Measurements from ENCODE around the gene TOMM7. TPM values are rescaled to one million over a fixed set of nuclear protein-coding genes. Genes with fewer than 3 reads are reported as not detected.
"Not testable (repeated sequence)": the region's sequence is repeated elsewhere in the genome, so short reads cannot be mapped to it uniquely, and the experiment has no call there.

The TOMM7 gene
- total RNA-seq, 1 donor from 2014 or later = 162 TPM

DNA sequence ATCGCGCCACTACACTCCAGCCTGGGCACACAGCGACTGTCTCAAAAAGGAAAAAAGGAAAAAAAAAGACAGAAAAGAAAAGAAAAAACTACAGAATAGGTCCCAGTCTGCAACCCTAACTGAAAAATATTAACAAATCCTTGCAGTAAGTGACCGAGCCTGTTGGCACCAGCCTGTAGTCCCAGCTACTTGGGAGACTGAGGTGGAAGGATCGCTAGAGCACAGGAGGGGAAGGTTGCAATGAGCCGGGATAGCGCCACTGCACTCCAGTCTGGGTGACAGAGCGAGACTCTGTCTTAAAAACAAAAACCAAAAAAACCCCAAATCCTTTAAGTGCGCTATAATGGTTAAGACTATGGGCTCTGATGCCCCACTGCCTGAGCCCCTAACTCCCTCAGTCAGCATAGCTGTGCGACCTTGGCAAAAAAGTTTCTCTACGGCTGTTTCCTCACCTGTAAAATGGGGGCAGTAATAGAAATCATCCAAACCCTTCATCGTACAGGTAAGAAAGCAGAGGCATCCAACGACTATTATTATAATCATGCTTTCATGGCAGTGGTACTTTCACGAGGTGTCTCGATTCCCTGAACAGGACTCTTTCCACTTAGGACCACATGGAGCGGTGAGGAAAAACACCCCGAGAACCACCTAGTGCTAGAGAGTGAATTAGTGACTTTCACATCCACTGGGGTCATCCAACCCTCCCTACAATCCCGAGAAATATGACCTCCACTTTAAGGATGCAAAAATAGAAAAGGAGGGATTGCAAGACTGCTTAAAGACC lies 755 bp downstream of the TOMM7 start:
- peak; percentile 40 for DNase-seq

DNA sequence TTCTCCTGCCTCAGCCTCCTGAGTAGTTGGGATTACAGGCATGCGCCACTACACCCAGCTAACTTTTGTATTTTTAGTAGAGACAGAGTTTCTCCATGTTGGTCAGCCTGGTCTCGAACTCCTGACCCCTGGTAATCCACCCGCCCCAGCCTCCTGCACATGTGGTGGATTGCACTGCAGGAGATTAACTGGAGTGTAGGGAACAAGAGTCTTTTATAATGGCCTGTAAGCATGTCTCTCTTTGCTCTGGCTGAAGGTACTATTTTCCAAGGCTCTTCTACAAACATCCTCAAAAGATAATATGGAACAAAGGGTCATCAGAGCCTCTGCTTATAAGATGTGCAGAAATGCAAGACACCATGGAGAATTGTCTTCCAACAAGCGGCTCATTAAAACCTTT lies 3.2 kb downstream of the TOMM7 start:
- no peak for DNase-seq

DNA sequence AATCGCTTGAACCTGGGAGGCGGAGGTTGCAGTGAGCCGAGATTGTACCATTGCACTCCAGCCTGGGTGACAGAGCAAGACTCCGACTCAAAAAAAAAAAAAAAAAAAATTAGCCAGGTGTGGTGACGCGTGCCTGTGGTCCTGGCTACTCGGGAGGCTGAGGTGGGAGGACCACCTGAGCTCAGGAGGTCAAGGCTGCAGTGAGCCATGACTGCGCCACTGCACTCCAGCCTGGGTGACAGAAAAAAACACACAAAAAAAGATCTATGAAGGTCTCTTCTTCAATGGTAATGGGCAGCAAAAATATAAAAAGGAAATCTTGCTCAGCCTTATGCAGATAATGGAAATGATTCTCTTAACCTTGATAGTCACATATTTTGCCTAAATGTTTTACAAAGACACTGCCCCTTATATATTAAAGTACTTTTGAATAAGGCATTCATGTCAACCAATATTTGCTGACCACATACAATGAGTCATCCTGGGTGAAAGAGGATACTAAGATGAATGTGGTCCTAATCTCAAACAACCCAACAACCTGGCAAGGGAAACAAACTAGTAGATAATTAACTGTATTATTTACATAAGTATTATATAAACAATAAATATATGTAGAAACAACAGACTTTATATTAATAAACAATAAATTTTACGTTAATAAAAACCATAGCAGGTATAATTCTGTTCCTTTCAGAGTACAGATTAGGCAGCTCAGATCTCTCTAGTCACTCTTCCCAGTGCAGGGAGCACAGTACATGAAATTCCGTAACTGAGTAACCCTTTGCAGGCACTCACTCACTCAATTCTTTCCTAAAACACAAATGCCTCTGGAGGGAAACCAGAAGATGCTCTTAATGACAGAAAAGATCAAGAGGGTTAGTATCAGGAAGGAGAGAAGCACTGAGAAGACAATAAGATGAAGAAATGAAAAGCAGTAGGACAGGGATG lies 8.1 kb downstream of the TOMM7 start:
- no peak for DNase-seq

DNA sequence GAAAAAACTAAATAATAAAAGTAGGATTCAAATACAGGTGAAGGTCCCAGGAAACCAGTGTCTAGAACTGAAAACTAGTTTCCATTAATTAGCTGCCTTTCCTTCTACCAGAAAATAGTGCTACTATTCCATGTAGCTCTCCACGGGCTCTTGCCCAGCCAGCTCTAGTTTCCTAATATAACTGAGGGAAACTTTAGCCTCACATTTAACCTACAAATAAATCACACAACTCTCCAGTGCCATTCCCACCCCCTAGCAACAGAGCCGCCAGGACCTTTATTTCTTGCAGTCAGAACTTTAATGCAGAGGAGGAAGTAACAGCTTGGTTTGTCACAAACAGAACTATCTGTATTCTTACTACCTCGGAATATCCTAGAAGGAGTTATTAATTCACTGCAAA lies 10.3 kb downstream of the TOMM7 start:
- no peak for DNase-seq

GRCh38 chr7:22811746-22812280 lies 10.8 kb downstream of the TOMM7 start:
- no peak for DNase-seq

GRCh38 chr7:22810843-22811242 lies 11.8 kb downstream of the TOMM7 start:
- no peak for DNase-seq

GRCh38 chr7:22809902-22810642 lies 12.6 kb downstream of the TOMM7 start:
- DNase-seq = no peak

GRCh38 chr7:22808140-22808539 lies 14.5 kb downstream of the TOMM7 start:
- no peak for DNase-seq

GRCh38 chr7:22806752-22807151 lies 15.9 kb downstream of the TOMM7 start:
- no peak for DNase-seq

- no peak for DNase-seq
Observed at GRCh38 chr7:22805227-22805626, 17.4 kb downstream of the TOMM7 start.

DNA sequence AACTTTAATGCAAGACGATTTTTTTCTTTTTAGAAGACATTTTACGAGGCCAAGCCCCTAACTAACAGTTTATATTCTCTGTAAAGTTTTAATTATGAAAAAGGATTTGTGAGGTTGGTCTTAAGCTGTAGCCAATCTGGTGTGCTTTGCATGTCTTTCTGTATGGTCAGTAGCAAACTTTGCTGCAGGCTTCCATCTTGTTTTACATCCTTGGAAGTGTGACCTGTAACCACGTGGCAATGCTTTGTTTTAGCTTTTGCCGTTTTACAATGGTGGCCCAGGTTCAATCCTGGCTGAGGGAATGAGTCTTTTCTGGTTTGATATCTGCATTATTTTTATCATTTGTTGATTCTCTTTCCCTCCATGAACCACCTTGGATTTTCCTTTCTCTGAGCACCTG lies 19.8 kb downstream of the TOMM7 start:
- not testable (repeated sequence) for DNase-seq

- DNase-seq = no peak
Observed at GRCh38 chr7:22802426-22802825, 20.2 kb downstream of the TOMM7 start.

GRCh38 chr7:22801912-22802311 lies 20.7 kb downstream of the TOMM7 start:
- no peak for DNase-seq

GRCh38 chr7:22799633-22800032 lies 23.0 kb downstream of the TOMM7 start:
- DNase-seq = no peak

GRCh38 chr7:22793593-22794462 lies 28.8 kb downstream of the TOMM7 start:
- DNase-seq = no peak

GRCh38 chr7:22791204-22792158 lies 31.2 kb downstream of the TOMM7 start:
- no peak for DNase-seq

DNA sequence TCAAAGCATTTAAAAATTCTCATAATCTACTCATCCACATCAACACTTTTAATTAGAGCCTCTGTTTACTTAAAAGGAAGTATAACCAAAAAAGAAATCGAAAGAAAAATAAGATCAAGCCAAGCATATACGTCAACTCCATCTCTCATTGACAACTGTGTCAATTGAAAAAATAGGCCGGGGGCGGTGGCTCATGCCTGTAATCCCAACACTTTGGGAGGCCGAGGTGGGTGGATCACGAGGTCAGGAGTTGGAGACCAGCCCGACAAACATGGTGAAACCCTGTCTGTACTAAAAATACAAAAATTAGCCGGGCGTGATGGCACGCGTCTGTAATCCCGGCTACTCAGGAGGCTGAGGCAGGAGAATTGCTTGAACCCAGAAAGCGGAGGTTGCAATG lies 32.0 kb downstream of the TOMM7 start:
- not testable (repeated sequence) for DNase-seq

GRCh38 chr7:22787951-22788350 lies 34.7 kb downstream of the TOMM7 start:
- no peak for DNase-seq

- no peak for DNase-seq
Observed at GRCh38 chr7:22786290-22786932, 36.2 kb downstream of the TOMM7 start.

DNA sequence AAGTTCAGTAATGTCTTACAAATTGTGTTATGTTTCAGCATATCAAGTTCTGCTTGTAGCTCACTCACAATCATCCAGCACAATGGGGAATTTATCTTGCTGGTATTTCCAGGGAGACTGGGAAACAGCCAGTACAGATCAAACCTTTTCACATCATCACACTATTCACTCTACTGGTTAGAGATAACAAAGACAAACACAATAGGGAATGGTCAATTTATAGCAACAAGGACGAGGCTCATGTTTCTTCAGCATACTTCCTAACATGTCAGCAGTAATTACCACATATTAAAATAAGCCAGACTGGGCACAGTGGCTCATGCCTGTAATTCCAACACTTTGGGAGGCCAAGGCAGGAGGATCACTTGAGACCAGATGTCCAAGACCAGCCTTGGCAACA lies 38.3 kb downstream of the TOMM7 start:
- no peak for DNase-seq
